Activated CD4-positive, alpha-beta memory T cell treated with anti-CD3 and anti-CD28 coated beads for 36 hours (primary cell): ENCODE data around the gene TPM2. TPM values are rescaled to one million over a fixed set of nuclear protein-coding genes. Genes with fewer than 3 reads are reported as not detected.

Source experiments
- CTCF ChIA-PET: fragments of 350-600 bp; sonication (Branson Sonifier 250); formaldehyde crosslinking; loops from one replicate; lab custom pipeline; 2021; ENCODE audit warnings: antibody characterized with exemption, inconsistent platforms; lab: Charles Lee
- POLR2A ChIA-PET: fragments of 350-600 bp; sonication (Branson Sonifier 250); formaldehyde crosslinking; loops from one replicate; lab custom pipeline; 2021; ENCODE audit warnings: antibody characterized with exemption; lab: Charles Lee
- DNase-seq: peaks from one replicate; pipeline ENCODE4 v3.0.0-alpha.2; 2020
- H3K27ac Mint-ChIP-seq: one replicate; pipeline ENCODE4 v1.8.0; 2021; ENCODE audit warnings: mixed read lengths
- H3K27me3 Mint-ChIP-seq: one replicate; pipeline ENCODE4 v1.8.0; 2021; ENCODE audit warnings: mixed read lengths
- H3K36me3 Mint-ChIP-seq: one replicate; pipeline ENCODE4 v1.8.0; 2021; ENCODE audit warnings: mixed read lengths
- H3K4me1 Mint-ChIP-seq: one replicate; pipeline ENCODE4 v1.8.0; 2021; ENCODE audit warnings: low read depth, mixed read lengths
- H3K4me3 Mint-ChIP-seq: one replicate; pipeline ENCODE4 v1.8.0; 2021; ENCODE audit warnings: mild to moderate bottlenecking, mixed read lengths
- H3K9me3 Mint-ChIP-seq: one replicate; pipeline ENCODE4 v1.8.0; 2021; ENCODE audit warnings: mixed read lengths
- intact Hi-C: fragments of 100-400 bp; cut with micrococcal nuclease; formaldehyde crosslinking; loops from one replicate; pipeline ENCODE4 v1.15.1; 2023
- total RNA-seq, 2 experiments: library from RNA; stranded (reverse); gene quantifications; one replicate each; pipeline ENCODE4 v1.2.3, GENCODE V29; 2021

TPM2 gene
- total RNA-seq, 2 experiments from 2014 or later: 3.9 to 5.3 TPM

DNA sequence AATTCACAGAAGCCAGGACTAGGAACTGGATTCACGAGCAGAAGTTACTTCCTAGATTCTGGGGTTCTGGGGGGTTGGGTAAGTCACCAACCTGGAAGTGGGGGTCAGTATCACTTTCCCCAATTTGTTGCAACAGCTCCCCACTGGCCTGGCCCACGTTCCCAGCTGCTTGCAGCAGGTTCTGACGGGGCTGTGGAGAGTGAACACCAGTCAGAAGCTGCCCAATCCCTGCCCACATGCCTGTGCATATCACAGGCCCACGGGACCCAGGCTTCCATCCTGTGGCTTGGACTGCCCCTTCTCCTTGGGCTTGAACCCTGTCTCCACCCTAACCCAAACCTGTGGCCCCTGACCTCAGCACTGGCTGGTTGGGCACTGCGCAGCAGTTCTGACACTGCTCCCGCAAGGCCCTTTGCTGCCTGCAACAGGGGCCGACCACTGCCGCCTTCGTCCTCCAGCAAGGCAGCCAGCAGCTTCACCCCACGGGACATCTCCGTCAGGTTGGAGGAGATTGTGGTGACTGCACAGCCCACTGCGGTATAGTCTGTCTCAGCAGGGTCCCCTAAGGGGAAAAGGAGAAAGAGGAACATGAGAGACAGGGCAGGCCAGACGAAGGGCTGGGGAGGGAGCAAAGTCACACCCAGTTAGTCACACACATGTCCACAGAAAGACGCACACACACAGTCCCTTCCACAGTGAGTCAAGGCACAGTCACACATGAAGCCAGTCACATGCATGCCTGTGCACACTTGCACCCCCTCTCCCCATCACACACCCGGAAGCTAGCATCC is 29.2 kb upstream of the TPM2 start:
- H3K9me3 Mint-ChIP-seq: no peaks in the 10 kb centered on the region
- no peak for DNase-seq
- H3K4me3 Mint-ChIP-seq: no peak overlapping the region
- intact Hi-C loops: no loop called here
- POLR2A ChIA-PET: no interaction called here
- no peaks in the 10 kb centered on the region for H3K27me3 Mint-ChIP-seq
- CTCF ChIA-PET: interaction anchor here (0.8 to 1.5 kb wide), 2 partner anchors 9 to 22 kb away, joined by 3 read pairs; no protein-coding TSS in a partner anchor
- H3K4me1 Mint-ChIP-seq: no peaks in the 10 kb centered on the region
- H3K36me3 Mint-ChIP-seq: peaks cover 64% of the 10 kb centered on the region
- no peak overlapping the region for H3K27ac Mint-ChIP-seq

DNA sequence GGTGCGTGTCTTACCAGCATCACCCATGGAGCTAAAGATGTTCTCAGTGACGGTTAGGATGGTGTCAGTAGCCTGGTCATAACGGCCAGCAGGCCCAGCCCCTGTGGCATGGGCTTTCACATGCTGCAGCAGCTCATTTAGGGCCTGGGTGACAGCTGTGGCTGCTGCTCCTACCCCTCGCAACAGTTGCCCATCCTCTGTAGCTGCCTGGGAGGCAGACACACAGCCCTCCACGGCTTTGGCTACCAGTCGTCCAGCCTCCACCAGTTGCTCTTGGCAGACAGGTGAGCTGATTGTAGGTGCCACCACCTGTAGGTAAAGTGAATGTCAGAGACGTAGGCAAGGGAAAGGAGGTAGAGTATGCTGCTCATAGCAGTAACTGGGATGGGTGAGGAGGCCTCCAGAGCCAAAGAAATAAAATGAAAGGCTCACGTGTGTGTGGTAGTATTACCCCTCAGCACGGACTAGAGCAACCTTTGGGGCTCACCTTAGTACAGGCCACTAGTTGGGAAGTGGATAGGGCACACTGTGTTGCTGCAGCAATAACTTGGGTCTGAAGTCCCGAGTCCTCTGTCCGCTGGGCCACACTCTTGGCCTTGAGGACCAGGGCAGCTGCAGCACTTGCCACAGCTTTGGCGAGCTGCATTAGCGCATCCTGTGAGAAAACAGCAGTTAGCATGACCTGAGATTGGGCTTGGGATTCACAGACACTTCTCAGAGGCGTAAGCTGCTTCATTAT is 27.6 kb upstream of the TPM2 start:
- ChIA-PET CTCF (interaction anchor here (0.6 to 6.5 kb wide), 6 partner anchors 14 to 106 kb away, joined by 3 to 55 read pairs (median 3); partner anchors contain the start of gene TLN1), POLR2A (interaction anchor here (0.9 kb wide), 1 partner anchor 21 kb away, joined by 3 read pairs; no protein-coding TSS in a partner anchor)
- H3K27ac Mint-ChIP-seq: no peak overlapping the region
- no peak for DNase-seq
- H3K36me3 Mint-ChIP-seq: peaks cover 67% of the 10 kb centered on the region
- H3K4me3 Mint-ChIP-seq: no peak overlapping the region
- H3K27me3 Mint-ChIP-seq: no peaks in the 10 kb centered on the region
- intact Hi-C loops: no loop called here
- peaks cover 7% of the 10 kb centered on the region for H3K4me1 Mint-ChIP-seq
- H3K9me3 Mint-ChIP-seq: no peaks in the 10 kb centered on the region

DNA sequence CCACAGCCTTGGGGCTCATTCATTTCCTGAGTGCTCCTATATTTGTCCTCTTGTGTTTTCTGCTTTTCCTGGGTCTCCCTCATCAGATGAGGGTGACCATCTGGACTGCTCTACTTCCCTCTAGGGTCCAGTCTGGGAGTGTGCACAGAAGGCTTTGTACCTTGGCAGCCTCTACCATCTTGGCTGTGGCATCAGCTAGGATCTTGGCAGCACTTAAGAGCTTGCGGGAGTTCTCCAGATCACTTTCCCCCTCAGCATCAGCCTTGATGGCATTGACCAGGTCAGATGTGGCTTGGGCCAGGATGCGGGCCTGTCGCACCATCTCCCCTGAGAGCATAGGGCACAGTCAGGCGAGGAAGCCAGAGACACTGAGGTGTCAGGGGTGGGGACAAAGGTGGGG is 26.5 kb upstream of the TPM2 start:
- no peaks in the 10 kb centered on the region for H3K9me3 Mint-ChIP-seq
- H3K27me3 Mint-ChIP-seq: no peaks in the 10 kb centered on the region
- intact Hi-C loops: no loop called here
- H3K4me3 Mint-ChIP-seq: no peak overlapping the region
- CTCF ChIA-PET: interaction anchor here (6.5 kb wide), 1 partner anchor 20 kb away, joined by 55 read pairs; no protein-coding TSS in a partner anchor
- H3K36me3 Mint-ChIP-seq: peaks cover 61% of the 10 kb centered on the region
- DNase-seq: no peak
- peaks cover 15% of the 10 kb centered on the region for H3K4me1 Mint-ChIP-seq
- POLR2A ChIA-PET: interaction anchor here (0.9 to 1.4 kb wide), 2 partner anchors 12 to 20 kb away, joined by 3 to 5 read pairs; no protein-coding TSS in a partner anchor
- H3K27ac Mint-ChIP-seq: no peak overlapping the region

DNA sequence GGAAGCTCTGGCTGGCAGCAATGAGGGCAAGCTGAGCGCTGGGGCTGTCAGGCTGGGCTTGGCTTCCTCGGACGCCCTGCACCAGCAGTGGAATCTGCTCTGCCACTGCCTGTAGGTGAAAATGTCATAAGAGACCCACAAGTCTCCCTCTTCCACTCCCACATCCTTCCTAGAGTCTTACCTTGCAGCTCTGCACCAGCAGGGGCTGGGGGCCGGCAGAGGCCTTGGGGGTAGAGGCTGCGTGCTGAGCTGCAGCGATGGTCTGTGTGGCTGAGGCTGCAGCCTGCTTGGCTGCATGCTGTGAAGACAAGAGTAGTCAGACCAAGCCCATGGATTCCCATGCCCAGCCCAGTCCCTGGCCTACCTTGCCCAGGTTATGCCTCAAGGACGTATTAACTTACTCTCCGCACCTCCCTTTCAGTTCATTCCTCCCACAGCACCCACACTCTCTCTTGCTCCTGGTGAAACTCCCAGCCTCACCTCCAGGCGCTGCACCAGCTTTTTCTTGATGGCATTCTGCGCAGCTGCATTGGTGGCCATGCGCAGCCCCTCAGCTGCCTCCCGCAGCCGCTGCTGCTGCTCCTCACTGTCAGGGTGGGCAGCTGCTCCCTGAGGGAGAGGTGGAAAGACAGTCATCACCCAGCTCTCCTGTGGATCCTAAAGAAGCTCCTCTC is 25.0 kb upstream of the TPM2 start:
- Mint-ChIP-seq H3K4me1 (peaks cover 15% of the 10 kb centered on the region), H3K27me3 (no peaks in the 10 kb centered on the region), H3K27ac (peak overlapping the region; percentile 4), H3K9me3 (no peaks in the 10 kb centered on the region), H3K4me3 (no peak overlapping the region), H3K36me3 (peaks cover 65% of the 10 kb centered on the region)
- intact Hi-C loops: no loop called here
- DNase-seq: no peak
- CTCF ChIA-PET: interaction anchor here (0.7 to 6.5 kb wide), 4 partner anchors 18 to 103 kb away, joined by 3 to 55 read pairs (median 4); partner anchors contain the start of genes CCDC107 and RMRP
- POLR2A ChIA-PET: interaction anchor here (1.4 kb wide), 1 partner anchor 13 kb away, joined by 5 read pairs; no protein-coding TSS in a partner anchor

DNA sequence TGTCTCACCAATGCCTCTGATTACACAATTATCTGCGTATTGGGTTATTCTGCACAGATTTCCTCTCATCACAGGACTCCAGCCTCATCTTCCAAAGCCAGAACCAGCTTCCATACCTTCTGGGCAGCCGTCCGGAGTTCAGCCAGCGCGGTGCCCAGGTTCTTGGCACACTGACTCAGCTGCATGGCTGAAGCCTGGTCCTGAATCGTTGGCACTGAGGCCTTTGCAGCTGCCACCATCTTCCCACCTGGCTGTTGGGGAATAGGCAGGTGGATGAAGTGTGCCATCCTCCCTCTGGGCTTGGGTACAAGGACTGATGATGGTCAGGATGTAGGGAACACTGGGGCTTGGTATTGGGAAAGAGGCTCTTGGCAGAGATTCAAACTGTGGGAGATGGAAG is 24.4 kb upstream of the TPM2 start:
- Mint-ChIP-seq H3K36me3 (peaks cover 61% of the 10 kb centered on the region), H3K27ac (no peak overlapping the region), H3K27me3 (no peaks in the 10 kb centered on the region), H3K4me1 (peaks cover 15% of the 10 kb centered on the region), H3K4me3 (no peak overlapping the region), H3K9me3 (no peaks in the 10 kb centered on the region)
- ChIA-PET CTCF (interaction anchor here (0.9 to 6.5 kb wide), 3 partner anchors 18 to 56 kb away, joined by 3 to 55 read pairs (median 4); partner anchors contain the start of genes CCDC107 and RMRP), POLR2A (no interaction called here)
- no peak for DNase-seq
- intact Hi-C loops: no loop called here

DNA sequence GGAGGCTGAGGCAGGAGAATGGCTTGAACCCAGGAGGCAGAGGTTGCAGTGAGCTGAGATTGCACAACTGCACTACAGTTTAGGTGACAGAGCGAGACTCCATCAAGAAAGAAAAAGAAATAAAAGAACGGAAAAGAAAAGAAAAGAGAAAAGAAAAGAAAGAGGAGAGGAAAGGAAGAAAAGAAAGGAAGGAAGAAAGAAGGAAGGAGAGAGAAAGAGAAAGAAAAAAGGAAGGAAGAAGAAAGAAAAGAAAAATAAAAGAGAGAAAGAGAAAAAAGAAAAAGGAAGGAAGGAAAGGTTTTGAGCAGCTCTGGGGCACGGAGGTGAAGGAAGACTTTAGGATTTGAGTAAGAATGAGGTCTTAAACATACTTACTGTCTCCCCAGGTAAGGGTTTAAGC is 23.9 kb upstream of the TPM2 start:
- Mint-ChIP-seq H3K27me3 (no peaks in the 10 kb centered on the region), H3K4me3 (no peak overlapping the region), H3K27ac (no peak overlapping the region), H3K9me3 (no peaks in the 10 kb centered on the region), H3K4me1 (peaks cover 15% of the 10 kb centered on the region), H3K36me3 (peaks cover 64% of the 10 kb centered on the region)
- CTCF ChIA-PET: interaction anchor here (1.3 to 6.5 kb wide), 3 partner anchors 17 to 35 kb away, joined by 3 to 55 read pairs (median 3); partner anchors contain the start of genes GBA2 and RGP1
- intact Hi-C loops: no loop called here
- POLR2A ChIA-PET: no interaction called here
- DNase-seq: no peak

DNA sequence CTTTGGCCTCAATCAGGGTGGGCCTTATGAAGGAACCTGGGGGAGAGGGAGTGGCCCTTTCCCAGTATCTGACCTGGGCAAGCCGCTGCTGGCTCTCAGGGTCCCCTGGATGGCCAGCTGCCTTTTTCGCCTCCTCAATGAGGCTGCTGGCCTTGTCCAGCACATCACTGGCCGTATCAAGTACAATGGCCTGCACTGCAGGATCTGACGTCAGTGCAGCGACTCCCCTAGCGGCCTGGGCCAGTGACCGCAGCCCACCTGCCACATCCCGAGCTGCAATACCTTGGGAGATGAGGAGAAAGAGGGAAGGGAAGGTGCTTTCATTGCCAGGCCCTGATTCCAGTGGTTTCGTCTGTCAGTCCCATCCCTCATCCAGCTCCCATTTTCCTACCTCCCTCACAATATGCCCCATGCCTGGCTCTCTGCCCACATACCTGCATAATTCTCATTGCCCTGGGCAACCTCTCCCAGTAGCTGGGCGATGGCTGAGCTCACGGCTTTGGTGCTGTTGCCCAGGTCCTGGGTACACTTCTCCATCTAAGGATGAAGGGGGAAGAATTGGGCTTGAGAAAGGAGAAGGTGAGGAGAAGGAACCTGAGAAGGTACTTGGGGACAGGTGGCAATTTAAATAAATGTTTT is 23.2 kb upstream of the TPM2 start:
- Mint-ChIP-seq H3K9me3 (no peaks in the 10 kb centered on the region), H3K4me1 (peaks cover 15% of the 10 kb centered on the region), H3K27ac (peak overlapping the region; percentile 18), H3K4me3 (no peak overlapping the region), H3K36me3 (peaks cover 64% of the 10 kb centered on the region), H3K27me3 (no peaks in the 10 kb centered on the region)
- POLR2A ChIA-PET: no interaction called here
- DNase-seq: no peak
- intact Hi-C loops: no loop called here
- CTCF ChIA-PET: interaction anchor here (0.5 to 6.5 kb wide), 6 partner anchors 9 to 36 kb away, joined by 3 to 55 read pairs (median 4); partner anchors contain the start of genes GBA2 and RGP1

DNA sequence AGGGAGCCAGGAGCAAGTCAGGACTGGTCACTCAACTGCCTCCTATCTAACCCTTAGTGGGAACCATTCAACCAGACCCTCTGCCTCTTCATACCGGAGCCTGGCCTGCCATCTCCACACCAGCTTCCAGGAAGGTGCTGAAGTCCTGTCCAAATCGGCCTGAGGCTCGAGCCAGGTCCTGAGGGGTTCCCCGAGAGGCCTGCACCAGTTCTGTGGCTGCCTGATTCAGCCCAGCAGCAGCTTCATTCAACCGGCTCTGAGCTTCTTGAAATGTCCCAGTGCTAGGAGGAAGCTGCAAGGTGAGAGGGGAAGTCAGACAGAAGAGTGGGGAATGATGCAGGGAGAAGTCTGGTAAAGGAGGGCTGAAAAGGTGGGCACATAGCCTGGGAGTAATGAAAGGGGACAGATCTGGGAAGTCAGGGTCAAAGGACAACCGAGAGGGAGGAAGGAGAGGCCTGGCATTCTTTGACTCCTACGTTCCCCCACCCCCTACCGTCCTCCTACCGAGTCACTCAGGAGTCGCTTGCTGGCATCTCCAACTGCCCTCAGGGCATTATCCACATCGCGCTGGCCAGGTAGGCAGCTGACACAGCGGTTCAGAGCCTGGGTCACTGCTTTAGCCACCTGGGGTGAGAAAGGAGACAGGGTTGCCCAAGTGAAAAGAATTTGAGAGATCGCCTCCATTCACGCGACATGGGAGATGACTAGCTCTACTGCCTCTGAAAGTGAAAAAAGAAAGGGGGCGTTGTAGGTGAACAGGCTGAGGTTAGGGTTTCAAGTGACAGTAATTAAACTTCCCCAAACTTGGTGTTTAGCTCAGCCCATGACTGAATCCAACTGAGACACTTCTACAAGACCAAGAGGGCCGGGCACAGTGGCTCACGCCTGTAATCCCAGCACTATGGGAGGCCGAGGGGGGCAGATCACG is 22.0 kb upstream of the TPM2 start:
- Mint-ChIP-seq H3K4me1 (peaks cover 15% of the 10 kb centered on the region), H3K9me3 (no peaks in the 10 kb centered on the region), H3K4me3 (no peak overlapping the region), H3K36me3 (peaks cover 68% of the 10 kb centered on the region), H3K27ac (no peak overlapping the region), H3K27me3 (no peaks in the 10 kb centered on the region)
- POLR2A ChIA-PET: no interaction called here
- DNase-seq: no peak
- CTCF ChIA-PET: interaction anchor here (1.0 to 6.5 kb wide), 6 partner anchors 12 to 108 kb away, joined by 3 to 55 read pairs (median 4); partner anchors contain the start of genes GBA2 and RGP1
- intact Hi-C loops: no loop called here

DNA sequence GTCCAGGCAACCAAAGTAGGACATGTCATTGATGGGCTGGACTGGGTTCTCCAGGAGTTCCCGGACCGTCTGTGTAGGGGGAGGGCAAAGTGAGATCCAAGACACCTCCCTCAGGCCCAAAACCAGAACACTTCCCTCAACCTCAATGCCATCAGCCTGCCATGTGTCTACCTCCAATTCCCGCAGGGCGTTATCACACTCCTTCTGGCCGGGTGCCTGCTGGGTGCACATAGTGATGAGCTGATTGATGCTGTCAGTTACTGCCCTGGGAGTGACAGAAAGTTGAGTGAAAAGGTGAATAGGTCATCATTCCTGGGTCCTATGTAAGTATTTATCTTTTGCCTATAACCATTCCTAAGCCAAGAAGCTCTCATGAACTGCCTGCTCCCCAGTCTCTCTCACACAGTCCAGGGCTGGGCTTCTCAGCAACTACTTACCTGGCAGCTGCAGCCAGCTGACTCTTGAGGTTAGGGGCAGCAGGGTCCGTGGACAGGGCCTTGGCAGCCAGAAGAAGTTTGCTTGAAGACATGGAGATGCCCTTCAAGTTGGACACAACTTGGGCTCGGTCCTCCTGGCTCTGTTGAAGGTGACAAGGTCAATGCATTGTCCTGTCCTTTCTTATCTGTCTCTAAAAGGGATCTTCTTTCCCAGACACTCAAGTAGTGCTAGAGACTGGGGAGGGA is 21.2 kb upstream of the TPM2 start:
- DNase-seq: no peak
- Mint-ChIP-seq H3K4me3 (no peak overlapping the region), H3K27ac (no peak overlapping the region), H3K27me3 (no peaks in the 10 kb centered on the region), H3K36me3 (peaks cover 69% of the 10 kb centered on the region), H3K4me1 (peaks cover 15% of the 10 kb centered on the region), H3K9me3 (no peaks in the 10 kb centered on the region)
- intact Hi-C loops: no loop called here
- ChIA-PET CTCF (interaction anchor here (1.3 to 6.5 kb wide), 2 partner anchors 14 to 15 kb away, joined by 4 to 55 read pairs; no protein-coding TSS in a partner anchor), POLR2A (no interaction called here)

DNA sequence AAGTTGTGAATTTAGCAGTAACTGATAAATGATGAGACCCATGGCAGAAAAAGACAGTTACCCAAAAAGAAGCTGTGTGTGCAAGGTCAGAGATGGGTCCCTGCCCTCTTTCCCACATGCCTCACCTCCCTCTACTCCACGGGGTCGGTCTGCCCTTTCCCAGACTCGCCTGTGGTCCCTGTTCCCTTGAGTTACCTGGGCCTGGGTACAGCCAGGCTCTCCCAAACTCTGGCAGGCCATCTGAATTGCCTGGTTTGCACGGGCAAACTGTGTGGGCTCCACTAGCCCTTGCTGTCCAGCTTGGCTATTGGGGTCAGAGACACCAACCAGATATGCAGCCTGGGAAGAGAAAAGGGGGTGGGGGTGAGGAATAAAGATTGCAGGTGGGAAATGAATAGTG is 18.4 kb upstream of the TPM2 start:
- Mint-ChIP-seq H3K4me3 (no peak overlapping the region), H3K27me3 (no peaks in the 10 kb centered on the region), H3K4me1 (peaks cover 15% of the 10 kb centered on the region), H3K9me3 (no peaks in the 10 kb centered on the region), H3K27ac (no peak overlapping the region), H3K36me3 (peaks cover 70% of the 10 kb centered on the region)
- POLR2A ChIA-PET: no interaction called here
- intact Hi-C loops: no loop called here
- no peak for DNase-seq
- CTCF ChIA-PET: interaction anchor here (1.7 to 2.8 kb wide), 2 partner anchors 12 to 97 kb away, joined by 5 to 9 read pairs; no protein-coding TSS in a partner anchor
